Type B pancreatic cell (in vitro differentiated cells): ENCODE results near the gene ATG16L2. TPM values are rescaled to one million over a fixed set of nuclear protein-coding genes. Genes with fewer than 3 reads are reported as not detected.

Source experiments
- DNase-seq: peaks from one replicate; pipeline ENCODE4 v3.0.0; 2021; ENCODE audit warnings: mixed read lengths; ENCODE audit not compliant: unreplicated experiment; ENCODE audit errors: extremely low spot score
- H3K27ac Mint-ChIP-seq: 2 replicates; pipeline ENCODE4 v1.8.0; 2021; ENCODE audit warnings: mild to moderate bottlenecking, mixed read lengths
- H3K27me3 Mint-ChIP-seq: 2 replicates; pipeline ENCODE4 v1.8.0; 2021; ENCODE audit warnings: mixed read lengths
- H3K36me3 Mint-ChIP-seq: 2 replicates; pipeline ENCODE4 v1.8.0; 2021; ENCODE audit warnings: mixed read lengths
- H3K4me1 Mint-ChIP-seq: one replicate; pipeline ENCODE4 v1.8.0; 2021; ENCODE audit warnings: mixed read lengths; ENCODE audit not compliant: unreplicated experiment
- H3K4me3 Mint-ChIP-seq: 2 replicates; pipeline ENCODE4 v1.8.0; 2021; ENCODE audit warnings: mild to moderate bottlenecking, mixed read lengths
- H3K9me3 Mint-ChIP-seq: 2 replicates; pipeline ENCODE4 v1.8.0; 2021; ENCODE audit warnings: mixed read lengths
- CTCF ChIP-seq: fragments of 200-600 bp; sonication (generic); conservative IDR thresholded peaks from 2 replicates; pipeline ENCODE4 v1.5.0; 2021; ENCODE audit warnings: antibody characterized with exemption, mild to moderate bottlenecking
- total RNA-seq: library from RNA; stranded (reverse); gene quantifications from 2 replicates; pipeline ENCODE4 v1.2.1, GENCODE V29; 2021; ENCODE audit warnings: low replicate concordance

The ATG16L2 gene
- total RNA-seq, 1 donor from 2014 or later, result 29.5 TPM

GRCh38 chr11:72782081-72782920 lies 31.9 kb upstream of the ATG16L2 start:
- Mint-ChIP-seq H3K36me3 (peaks cover 6% of the 10 kb centered on the region), H3K4me1 (peaks cover 39% of the 10 kb centered on the region), H3K27ac (peak overlapping the region; percentile 94), H3K4me3 (peak overlapping the region; percentile 91), H3K27me3 (no peaks in the 10 kb centered on the region), H3K9me3 (no peaks in the 10 kb centered on the region)
- no peak for TF ChIP-seq CTCF
- DNase-seq, result no peak

- H3K4me3 Mint-ChIP-seq, result peak overlapping the region; percentile 91
- peak overlapping the region; percentile 94 for H3K27ac Mint-ChIP-seq
- no peaks in the 10 kb centered on the region for H3K9me3 Mint-ChIP-seq
- no peak for TF ChIP-seq CTCF
- H3K36me3 Mint-ChIP-seq, result peaks cover 6% of the 10 kb centered on the region
- H3K4me1 Mint-ChIP-seq, result peaks cover 35% of the 10 kb centered on the region
- no peaks in the 10 kb centered on the region for H3K27me3 Mint-ChIP-seq
- no peak for DNase-seq
These were observed 30.9 kb upstream of the ATG16L2 start for GRCh38 chr11:72783144-72783905.

GRCh38 chr11:72784662-72785061 lies 29.5 kb upstream of the ATG16L2 start:
- no peak for TF ChIP-seq CTCF
- H3K36me3 Mint-ChIP-seq, result peaks cover 4% of the 10 kb centered on the region
- no peak overlapping the region for H3K4me3 Mint-ChIP-seq
- H3K4me1 Mint-ChIP-seq, result peaks cover 28% of the 10 kb centered on the region
- no peaks in the 10 kb centered on the region for H3K9me3 Mint-ChIP-seq
- no peak for DNase-seq
- peak overlapping the region; percentile 81 for H3K27ac Mint-ChIP-seq
- H3K27me3 Mint-ChIP-seq, result no peaks in the 10 kb centered on the region

- H3K27ac Mint-ChIP-seq, result peak overlapping the region; percentile 95
- peak overlapping the region; percentile 23 for H3K4me3 Mint-ChIP-seq
- no peak for TF ChIP-seq CTCF
- no peaks in the 10 kb centered on the region for H3K9me3 Mint-ChIP-seq
- no peak for DNase-seq
- H3K27me3 Mint-ChIP-seq, result no peaks in the 10 kb centered on the region
- H3K36me3 Mint-ChIP-seq, result no peaks in the 10 kb centered on the region
- peaks cover 24% of the 10 kb centered on the region for H3K4me1 Mint-ChIP-seq
These were observed 27.7 kb upstream of the ATG16L2 start for GRCh38 chr11:72786305-72787215.
